Progenitor cell of endocrine pancreas (in vitro differentiated cells): ENCODE measurements around the gene NTN1. TPM values are rescaled to one million over a fixed set of nuclear protein-coding genes. Genes with fewer than 3 reads are reported as not detected.
A peak's percentile ranks its signal among the peaks of the same experiment; 100 is the strongest.

Experiments
- DNase-seq: peaks from one replicate; pipeline ENCODE4 v3.0.0; 2021; ENCODE audit warnings: low spot score; ENCODE audit not compliant: unreplicated experiment
- H3K27ac Mint-ChIP-seq: 2 replicates; pipeline ENCODE4 v1.8.0; 2021; ENCODE audit warnings: mild to moderate bottlenecking, moderate library complexity, mixed read lengths
- H3K27me3 Mint-ChIP-seq: 2 replicates; pipeline ENCODE4 v1.8.0; 2021; ENCODE audit warnings: mixed read lengths
- H3K36me3 Mint-ChIP-seq: 2 replicates; pipeline ENCODE4 v1.8.0; 2022; ENCODE audit warnings: mixed read lengths; ENCODE audit not compliant: insufficient read depth
- H3K4me1 Mint-ChIP-seq: 2 replicates; pipeline ENCODE4 v1.8.0; 2021; ENCODE audit warnings: low read depth, mixed read lengths
- H3K4me3 Mint-ChIP-seq: 2 replicates; pipeline ENCODE4 v1.8.0; 2021; ENCODE audit warnings: low read depth, mild to moderate bottlenecking, moderate library complexity, mixed read lengths
- H3K9me3 Mint-ChIP-seq: 2 replicates; pipeline ENCODE4 v1.8.0; 2021; ENCODE audit warnings: low read depth, mixed read lengths
- total RNA-seq: library from RNA; stranded (reverse); gene quantifications from 2 replicates; pipeline ENCODE4 v1.2.1, GENCODE V29; 2021
- TF ChIP-seq, protein P1 (sequence below): fragments of 200-600 bp; sonication (generic); IDR thresholded peaks from one replicate; pipeline ENCODE4 v1.5.0; 2021; ENCODE audit warnings: antibody characterized with exemption, mild to moderate bottlenecking; ENCODE audit not compliant: unreplicated experiment

Gene NTN1
- total RNA-seq, 1 donor from 2014 or later, result 4.4 TPM

DNA sequence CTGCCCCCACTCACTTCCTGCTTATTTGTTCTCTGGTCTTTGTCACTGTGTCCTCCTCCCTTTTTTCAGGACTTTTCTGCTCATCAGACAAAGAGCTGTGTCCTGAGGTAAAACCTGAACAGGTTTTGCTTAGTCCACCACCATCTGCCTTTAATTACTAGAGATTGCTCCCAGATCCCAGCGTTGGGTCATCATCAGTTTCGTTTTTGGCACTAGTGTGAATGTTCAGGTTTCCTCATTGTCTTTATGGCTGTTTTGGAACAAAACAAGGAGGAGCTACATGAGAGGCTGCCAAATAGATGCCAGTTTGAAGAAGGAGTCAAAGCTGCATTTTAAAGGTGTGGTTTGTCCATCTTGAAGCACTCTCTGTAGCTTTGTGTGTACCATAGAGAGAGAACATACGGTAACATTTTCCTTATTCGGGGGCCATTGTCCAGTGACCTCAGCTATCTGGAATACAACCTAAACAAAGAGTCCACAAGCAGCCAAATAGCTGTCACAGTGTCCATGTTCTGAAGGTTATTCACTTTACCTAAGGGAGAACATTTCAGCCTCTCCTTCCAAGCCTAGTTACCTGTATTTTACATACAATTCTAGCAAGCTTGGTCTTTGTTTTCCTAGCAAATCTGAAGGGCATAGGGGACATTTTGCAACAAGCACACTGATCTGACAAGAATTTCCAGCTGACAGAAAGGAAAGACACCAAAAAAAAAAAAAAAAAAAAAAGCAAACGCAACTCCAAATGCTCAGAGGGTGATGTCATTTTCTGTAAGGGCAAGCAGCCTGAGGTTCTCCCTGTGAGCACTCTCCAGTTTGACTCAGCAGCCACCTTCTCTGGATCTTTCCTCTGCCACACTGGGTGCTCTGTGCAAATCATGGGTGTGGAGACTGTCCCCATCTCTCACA lies 196.1 kb downstream of the NTN1 start:
- H3K4me3 Mint-ChIP-seq, result no peak overlapping the region
- TF ChIP-seq, protein P1, sequence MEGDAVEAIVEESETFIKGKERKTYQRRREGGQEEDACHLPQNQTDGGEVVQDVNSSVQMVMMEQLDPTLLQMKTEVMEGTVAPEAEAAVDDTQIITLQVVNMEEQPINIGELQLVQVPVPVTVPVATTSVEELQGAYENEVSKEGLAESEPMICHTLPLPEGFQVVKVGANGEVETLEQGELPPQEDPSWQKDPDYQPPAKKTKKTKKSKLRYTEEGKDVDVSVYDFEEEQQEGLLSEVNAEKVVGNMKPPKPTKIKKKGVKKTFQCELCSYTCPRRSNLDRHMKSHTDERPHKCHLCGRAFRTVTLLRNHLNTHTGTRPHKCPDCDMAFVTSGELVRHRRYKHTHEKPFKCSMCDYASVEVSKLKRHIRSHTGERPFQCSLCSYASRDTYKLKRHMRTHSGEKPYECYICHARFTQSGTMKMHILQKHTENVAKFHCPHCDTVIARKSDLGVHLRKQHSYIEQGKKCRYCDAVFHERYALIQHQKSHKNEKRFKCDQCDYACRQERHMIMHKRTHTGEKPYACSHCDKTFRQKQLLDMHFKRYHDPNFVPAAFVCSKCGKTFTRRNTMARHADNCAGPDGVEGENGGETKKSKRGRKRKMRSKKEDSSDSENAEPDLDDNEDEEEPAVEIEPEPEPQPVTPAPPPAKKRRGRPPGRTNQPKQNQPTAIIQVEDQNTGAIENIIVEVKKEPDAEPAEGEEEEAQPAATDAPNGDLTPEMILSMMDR, result no peak
- peaks cover 15% of the 10 kb centered on the region for H3K9me3 Mint-ChIP-seq
- no peak for DNase-seq
- peaks cover 7% of the 10 kb centered on the region for H3K4me1 Mint-ChIP-seq
- H3K27ac Mint-ChIP-seq, result peak overlapping the region; percentile 93
- peaks cover 5% of the 10 kb centered on the region for H3K36me3 Mint-ChIP-seq
- H3K27me3 Mint-ChIP-seq, result peaks cover 3% of the 10 kb centered on the region

DNA sequence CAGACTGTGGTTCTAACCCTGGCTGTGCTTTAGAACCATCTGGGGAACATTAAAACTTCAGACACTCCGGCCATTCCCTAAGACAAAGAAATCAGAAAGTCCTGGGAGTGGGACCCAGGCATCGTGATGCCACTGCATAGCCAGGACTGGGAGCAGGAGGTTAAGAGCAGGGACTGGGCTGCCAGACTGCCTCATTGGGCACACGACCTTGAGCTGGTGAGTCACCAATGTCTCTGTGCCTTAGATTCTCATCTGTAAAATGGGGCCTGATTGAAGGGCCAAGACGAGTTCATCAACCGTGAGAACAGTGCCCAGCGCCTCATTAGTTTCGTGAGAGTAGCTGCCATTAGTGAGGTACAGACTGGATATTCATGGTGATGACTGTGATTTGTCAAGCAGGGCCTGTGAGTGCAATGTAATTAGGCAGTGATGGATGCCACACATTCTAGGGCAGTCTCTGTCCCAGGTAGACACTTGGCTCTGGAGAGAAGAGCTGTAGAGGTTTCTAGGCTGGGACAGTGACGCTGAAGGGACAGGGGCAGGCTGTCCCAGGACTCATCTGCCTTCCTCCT lies 196.8 kb downstream of the NTN1 start:
- peaks cover 5% of the 10 kb centered on the region for H3K36me3 Mint-ChIP-seq
- TF ChIP-seq, protein P1, result no peak
- DNase-seq, result no peak
- peaks cover 7% of the 10 kb centered on the region for H3K27me3 Mint-ChIP-seq
- H3K4me1 Mint-ChIP-seq, result peaks cover 7% of the 10 kb centered on the region
- H3K9me3 Mint-ChIP-seq, result peaks cover 15% of the 10 kb centered on the region
- H3K27ac Mint-ChIP-seq, result peak overlapping the region; percentile 93
- H3K4me3 Mint-ChIP-seq, result no peak overlapping the region

DNA sequence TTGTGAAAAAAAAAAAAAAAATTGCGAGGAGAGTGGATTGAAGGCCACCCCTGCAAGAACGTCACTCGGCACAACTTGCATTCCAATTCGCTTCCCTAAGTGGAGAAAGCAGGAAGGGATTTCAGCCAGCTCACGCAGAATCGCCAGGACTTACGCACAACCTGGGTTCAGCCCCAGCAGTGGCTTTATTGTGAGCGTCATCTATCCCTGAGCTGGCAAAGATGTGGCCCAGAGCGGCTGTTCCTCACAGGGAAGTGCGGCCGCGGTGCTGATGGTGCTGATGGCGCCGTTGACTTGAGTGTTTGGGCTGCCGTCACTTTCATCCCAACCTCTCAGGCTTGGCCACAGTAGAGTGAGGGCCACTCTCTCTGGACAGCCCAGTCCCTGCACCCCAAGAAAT lies 197.6 kb downstream of the NTN1 start:
- Mint-ChIP-seq H3K27me3 (peaks cover 13% of the 10 kb centered on the region), H3K27ac (no peak overlapping the region), H3K36me3 (peaks cover 5% of the 10 kb centered on the region), H3K4me3 (no peak overlapping the region), H3K9me3 (peaks cover 15% of the 10 kb centered on the region), H3K4me1 (peaks cover 7% of the 10 kb centered on the region)
- TF ChIP-seq, protein P1, result no peak
- no peak for DNase-seq

DNA sequence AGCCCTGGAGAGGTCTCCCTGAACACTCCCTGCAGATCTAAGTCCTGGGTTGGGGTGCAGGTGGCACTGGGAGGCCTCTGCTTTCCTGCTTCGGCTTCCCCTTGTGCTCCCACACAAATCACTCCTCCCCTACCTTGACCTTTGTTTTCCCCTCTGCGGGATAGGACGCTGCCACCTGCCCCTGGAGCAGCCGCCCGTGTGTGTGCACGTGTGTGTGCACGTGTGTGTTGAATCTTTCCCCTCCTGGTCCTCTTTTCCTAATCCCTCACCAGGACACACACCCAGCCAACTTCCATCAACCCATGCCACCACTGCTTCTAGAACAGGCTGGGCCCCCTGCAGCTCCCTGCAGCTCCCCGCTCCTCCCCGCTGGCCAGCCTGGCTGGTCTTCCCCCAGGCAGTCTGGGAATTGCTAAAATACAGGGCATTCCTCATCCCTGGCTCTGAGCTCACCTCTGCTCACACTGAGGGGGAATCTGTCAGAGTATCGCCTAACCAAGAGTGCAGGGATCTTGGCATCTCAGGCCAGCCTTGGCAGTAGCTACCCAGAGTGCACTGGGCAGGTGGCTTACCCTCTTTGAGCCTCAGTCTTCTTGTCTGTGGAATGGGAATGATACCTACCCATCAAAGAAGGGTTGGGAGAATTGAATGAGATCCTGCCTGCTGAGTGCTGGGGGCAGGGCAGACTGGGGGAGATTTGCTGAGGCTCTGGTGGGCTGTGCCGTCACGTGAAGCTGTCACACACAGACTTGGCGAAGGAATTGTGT lies 198.5 kb downstream of the NTN1 start:
- H3K36me3 Mint-ChIP-seq, result peaks cover 5% of the 10 kb centered on the region
- H3K9me3 Mint-ChIP-seq, result peaks cover 15% of the 10 kb centered on the region
- H3K4me1 Mint-ChIP-seq, result peaks cover 7% of the 10 kb centered on the region
- no peak overlapping the region for H3K4me3 Mint-ChIP-seq
- H3K27ac Mint-ChIP-seq, result no peak overlapping the region
- H3K27me3 Mint-ChIP-seq, result peaks cover 21% of the 10 kb centered on the region
- TF ChIP-seq, protein P1, result no peak
- no peak for DNase-seq
